ENCODE data around the gene IL1RAPL2.

GRCh38 chrX:104833401-104833800 lies 267.4 kb downstream of the IL1RAPL2 start:
- no peak for TF ChIP-seq CTCF (IDR thresholded peaks at IDR 0.05; ENCODE audit: low read depth, low read length)
- no peak for TF ChIP-seq MYC (IDR thresholded peaks at IDR 0.05; ENCODE audit: low read depth, low read length)
- TF ChIP-seq POLR2A (IDR thresholded peaks at IDR 0.05; ENCODE audit: extremely low read depth, insufficient read length): no peak

Data from NB4 (cell line).